H1 (cell line): ENCODE results near the gene L3MBTL2. TPM values are rescaled to one million over a fixed set of nuclear protein-coding genes. Genes with fewer than 3 reads are reported as not detected.

Experiments used
- CTCF ChIA-PET: fragments of 300-600 bp; sonication (Branson Sonifier 250); formaldehyde crosslinking; loops from one replicate; lab custom pipeline; 2021; ENCODE audit not compliant: partially characterized antibody; lab: Charles Lee
- POLR2A ChIA-PET: fragments of 300-600 bp; sonication (Branson Sonifier 250); formaldehyde crosslinking; loops from one replicate; lab custom pipeline; 2021; ENCODE audit warnings: inconsistent platforms; ENCODE audit not compliant: partially characterized antibody; lab: Charles Lee
- DNase-seq, 2 experiments: peaks; one replicate each; pipeline versions ENCODE4 v3.0.0 to v3.0.0-alpha.2; 2010 to 2022; ENCODE audit warnings: low spot score in 2 of 2, low read depth in 1 of 2, mixed read lengths in 1 of 2
- FAIRE-seq: peaks from 2 replicates; lab custom pipeline; 2011; peaks lifted over from hg19 to GRCh38; lab: Jason Lieb, UNC
- H2AFZ ChIP-seq: 2 replicates; pipeline ENCODE4 v1.8.1; 2012; ENCODE audit warnings: low read length, inconsistent platforms
- H2AK5ac ChIP-seq: 2 replicates; pipeline ENCODE4 v1.6.1; 2013; ENCODE audit warnings: low read depth, low read length
- H2BK120ac ChIP-seq: replicated peaks from 2 replicates; pipeline ENCODE3; 2013; ENCODE audit warnings: low read depth, low read length, inconsistent platforms
- H2BK12ac ChIP-seq: 2 replicates; pipeline ENCODE4 v1.6.1; 2013; ENCODE audit warnings: low read depth, low read length
- H2BK15ac ChIP-seq: 2 replicates; pipeline ENCODE4 v1.6.1; 2013; ENCODE audit warnings: low read length
- H2BK20ac ChIP-seq: 2 replicates; pipeline ENCODE4 v1.6.1; 2013; ENCODE audit warnings: low read length
- H2BK5ac ChIP-seq: 2 replicates; pipeline ENCODE4 v1.6.1; 2013; ENCODE audit warnings: low read depth, low read length
- H3K14ac ChIP-seq: 2 replicates; pipeline ENCODE4 v1.6.1; 2013; ENCODE audit warnings: inconsistent platforms; ENCODE audit not compliant: insufficient read length
- H3K18ac ChIP-seq: 2 replicates; pipeline ENCODE4 v1.6.1; 2013; ENCODE audit warnings: low read length; ENCODE audit errors: extremely low read depth
- H3K23ac ChIP-seq: 2 replicates; pipeline ENCODE4 v1.6.1; 2013; ENCODE audit warnings: inconsistent platforms; ENCODE audit not compliant: insufficient read length
- H3K23me2 ChIP-seq: 2 replicates; pipeline ENCODE4 v1.6.1; 2013; ENCODE audit warnings: low read depth, low read length
- H3K27ac ChIP-seq: 2 replicates; pipeline ENCODE4 v1.6.1; 2011; ENCODE audit warnings: low read depth, low read length, inconsistent platforms
- H3K27me3 ChIP-seq, 4 experiments: replicated peaks in 1 of 4; 1 replicate in 1 of 4; 2 replicates in 3 of 4; pipeline versions ENCODE4 v1.6.1 to v1.8.1; 2011 to 2013; ENCODE audit warnings: low read length in 3 of 4, mild to moderate bottlenecking in 3 of 4, inconsistent platforms in 2 of 4, mixed read lengths in 2 of 4, moderate library complexity in 1 of 4; ENCODE audit not compliant: control insufficient read depth in 3 of 4, insufficient read depth in 3 of 4; ENCODE audit errors: extremely low read depth in 1 of 4
- H3K36me3 ChIP-seq, 4 experiments: 2 replicates each; pipeline versions ENCODE4 v1.6.1 to v1.8.1; 2011 to 2013; ENCODE audit warnings: mild to moderate bottlenecking in 4 of 4, low read length in 3 of 4, moderate library complexity in 2 of 4, control low read depth in 1 of 4, inconsistent platforms in 1 of 4; ENCODE audit not compliant: insufficient read depth in 4 of 4, control insufficient read depth in 2 of 4
- H3K4ac ChIP-seq: replicated peaks from 2 replicates; pipeline ENCODE3; 2013; ENCODE audit warnings: low read length, low read depth, mixed read lengths, inconsistent platforms; ENCODE audit not compliant: insufficient read length
- H3K4me1 ChIP-seq, 4 experiments: replicated peaks in 1 of 4; 1 replicate in 1 of 4; 2 replicates in 3 of 4; pipeline versions ENCODE4 v1.6.1 to v1.8.1; 2011 to 2013; ENCODE audit warnings: low read length in 3 of 4, inconsistent platforms in 2 of 4, mixed read lengths in 1 of 4; ENCODE audit not compliant: insufficient read depth in 4 of 4, control insufficient read depth in 3 of 4
- H3K4me2 ChIP-seq, 2 experiments: 2 replicates each; pipeline versions ENCODE4 v1.6.1 to v1.8.1; 2011 to 2013; ENCODE audit warnings: low read depth in 2 of 2, low read length in 2 of 2, control low read depth in 1 of 2, inconsistent platforms in 1 of 2, mild to moderate bottlenecking in 1 of 2; ENCODE audit not compliant: insufficient read depth in 1 of 2
- H3K4me3 ChIP-seq, 4 experiments: fragments of 200-600, 300-600 bp in 1 of 4; sonication (generic), shearing (Covaris generic), sonication (Bioruptor Twin) in 1 of 4; 2 replicates each; pipeline versions ENCODE4 v1.5.1 to v1.8.1; 2011 to 2016; ENCODE audit warnings: low read length in 4 of 4, low read depth in 3 of 4, control low read depth in 2 of 4, inconsistent platforms in 2 of 4, mild to moderate bottlenecking in 2 of 4, mixed read lengths in 1 of 4, moderate library complexity in 1 of 4; ENCODE audit not compliant: insufficient read depth in 2 of 4; ENCODE audit errors: extremely low read depth in 1 of 4
- H3K56ac ChIP-seq: replicated peaks from 2 replicates; pipeline ENCODE3; 2013; ENCODE audit warnings: low read depth, mild to moderate bottlenecking, mixed read lengths, low read length, inconsistent platforms; ENCODE audit not compliant: insufficient read length
- H3K79me1 ChIP-seq: 2 replicates; pipeline ENCODE4 v1.6.1; 2013; ENCODE audit warnings: low read depth, low read length, control low read depth
- H3K79me2 ChIP-seq, 2 experiments: 2 replicates each; pipeline versions ENCODE4 v1.6.1 to v1.8.1; 2012 to 2013; ENCODE audit warnings: low read length in 2 of 2, mild to moderate bottlenecking in 2 of 2, inconsistent platforms in 1 of 2; ENCODE audit not compliant: insufficient read depth in 2 of 2, control insufficient read depth in 1 of 2
- H3K9ac ChIP-seq, 4 experiments: replicated peaks in 1 of 4; 1 replicate in 1 of 4; 2 replicates in 3 of 4; pipeline versions ENCODE4 v1.6.1 to v1.8.1; 2011 to 2013; ENCODE audit warnings: low read depth in 3 of 4, low read length in 3 of 4, control low read depth in 2 of 4, mild to moderate bottlenecking in 2 of 4, moderate library complexity in 2 of 4, inconsistent platforms in 1 of 4; ENCODE audit errors: extremely low read depth in 1 of 4
- H3K9me3 ChIP-seq, 2 experiments: 2 replicates each; pipeline versions ENCODE4 v1.6.1 to v1.8.1; 2012 to 2013; ENCODE audit warnings: mild to moderate bottlenecking in 2 of 2, moderate library complexity in 2 of 2, control low read depth in 1 of 2, inconsistent platforms in 1 of 2, low read depth in 1 of 2, low read length in 1 of 2, mixed read lengths in 1 of 2; ENCODE audit not compliant: insufficient read depth in 2 of 2
- H4K20me1 ChIP-seq, 2 experiments: replicated peaks in 1 of 2; 2 replicates each; pipeline versions ENCODE3 to v1.8.1; 2011 to 2013; ENCODE audit warnings: inconsistent platforms in 2 of 2, low read length in 2 of 2, mild to moderate bottlenecking in 1 of 2; ENCODE audit not compliant: insufficient read depth in 2 of 2, control insufficient read depth in 1 of 2
- H4K5ac ChIP-seq: 2 replicates; pipeline ENCODE4 v1.6.1; 2013; ENCODE audit warnings: low read length, low read depth, mixed read lengths, inconsistent platforms; ENCODE audit not compliant: insufficient read length
- H4K8ac ChIP-seq: 2 replicates; pipeline ENCODE4 v1.8.0; 2013; ENCODE audit warnings: mild to moderate bottlenecking, moderate library complexity, low read length, inconsistent platforms; ENCODE audit not compliant: insufficient read depth; ENCODE audit errors: extremely low read depth
- H4K91ac ChIP-seq: replicated peaks from 2 replicates; pipeline ENCODE3; 2013; ENCODE audit warnings: low read length, mixed read lengths, inconsistent platforms; ENCODE audit not compliant: insufficient read length
- BRCA1 ChIP-seq: IDR thresholded peaks from 2 replicates; pipeline ENCODE4 v1.6.1; 2012; ENCODE audit warnings: low read depth, low read length, improper control_type of control experiment
- CEBPB ChIP-seq: IDR thresholded peaks from 2 replicates; pipeline ENCODE4 v1.6.1; 2012; ENCODE audit warnings: low read depth, low read length
- EZH2 ChIP-seq: fragments of 200-600 bp; sonication (generic); IDR thresholded peaks from 2 replicates; pipeline ENCODE4 v1.7.1; 2012; ENCODE audit warnings: low read depth, mild to moderate bottlenecking, moderate library complexity, low read length, inconsistent platforms; ENCODE audit not compliant: severe bottlenecking
- MAX ChIP-seq: IDR thresholded peaks from 2 replicates; pipeline ENCODE4 v1.6.1; 2012; ENCODE audit warnings: inconsistent platforms
- NANOG ChIP-seq: IDR thresholded peaks from 2 replicates; pipeline ENCODE4 v1.6.1; 2011; ENCODE audit warnings: low read length, low read depth, mild to moderate bottlenecking, inconsistent platforms; ENCODE audit not compliant: insufficient read depth, poor library complexity, severe bottlenecking
- RNF2 ChIP-seq: fragments of 200-900, 300-1000 bp; sonication (generic); IDR thresholded peaks from 2 replicates; pipeline ENCODE4 v1.7.1; 2016; ENCODE audit warnings: borderline replicate concordance, low read depth, mild to moderate bottlenecking, antibody characterized with exemption, low read length; ENCODE audit not compliant: poor library complexity, severe bottlenecking; ENCODE audit errors: missing control alignments
- SIN3A ChIP-seq, 2 experiments: IDR thresholded peaks in 1 of 2; conservative IDR thresholded peaks in 1 of 2; 2 replicates each; pipeline ENCODE4 v1.6.1; 2011 to 2012; ENCODE audit warnings: low read length in 2 of 2, improper control_type of control experiment in 1 of 2, low read depth in 1 of 2, mild to moderate bottlenecking in 1 of 2
- TAF7 ChIP-seq: optimal IDR thresholded peaks from 2 replicates; pipeline ENCODE3; 2011; ENCODE audit warnings: low read depth, mild to moderate bottlenecking, inconsistent platforms, low read length, moderate library complexity, borderline replicate concordance
- TBP ChIP-seq: IDR thresholded peaks from 2 replicates; pipeline ENCODE4 v1.6.1; 2011; ENCODE audit warnings: low read depth, low read length, improper control_type of control experiment
- TCF12 ChIP-seq: IDR thresholded peaks from 2 replicates; pipeline ENCODE4 v1.6.1; 2011; ENCODE audit warnings: low read depth, mild to moderate bottlenecking, low read length
- WGBS, 2 experiments: shearing (Covaris generic) in 1 of 2; methylation state at CpG; one replicate each; pipeline versions ENCODE4 v1.1.6 to v1.1.7; 2013 to 2015; ENCODE audit warnings: low lambda C conversion rate in 2 of 2, mixed read lengths in 2 of 2, inconsistent platforms in 1 of 2, low coverage in 1 of 2, missing lambda C conversion rate in 1 of 2; ENCODE audit not compliant: insufficient replicate concordance in 2 of 2, insufficient coverage in 1 of 2, insufficient read length in 1 of 2; ENCODE audit errors: extremely low coverage in 1 of 2, missing lambda C conversion rate in 1 of 2; 5-methylcytosine and 5-hydroxymethylcytosine counted together
- polyA plus RNA-seq, 7 experiments: library from polyadenylated mRNA; depleted of rRNA in 3 of 7; stranded (reverse) in 5 of 7; unstranded in 2 of 7; fragments of >200 nt in 5 of 7; fragments of 200-250 nt in 2 of 7; gene quantifications; 1 replicate in 5 of 7; 2 replicates in 1 of 7; 4 replicates in 1 of 7; pipeline versions ENCODE4 v1.2.1 to v1.2.3, GENCODE V29; 2011 to 2013; ENCODE audit warnings: missing spikeins in 2 of 7, mixed read lengths in 2 of 7
- total RNA-seq: library from RNA; stranded (reverse); fragmentation: NEBNext Ultra II Directional; extraction: Animal tissue kit (Norgen Biotek cat#: 25700); gene quantifications from 2 replicates; pipeline ENCODE4 v1.2.1, GENCODE V29; 2021

L3MBTL2 gene
- total and polyA plus RNA-seq, 2 of the 8 experiments (the other 6 are each of a cell fraction or from before 2014, with no cell fraction given) = 23.9 to 24.9 TPM

GRCh38 chr22:41231369-41231768 is 26.3 kb downstream of the L3MBTL2 start:
- H4K20me1 ChIP-seq = peaks cover 0 to 3% of the 10 kb centered on the region in 2 experiments
- no peak overlapping the region for H4K8ac ChIP-seq
- no peak overlapping the region for H4K91ac ChIP-seq
- H3K18ac ChIP-seq = no peak overlapping the region
- no peak overlapping the region for H3K23ac ChIP-seq
- CTCF ChIA-PET = interaction anchor here (1.3 to 1.7 kb wide), 2 partner anchors 309 to 346 kb away, joined by 3 read pairs; no protein-coding TSS in a partner anchor
- H4K5ac ChIP-seq = no peak overlapping the region
- no peak overlapping the region for H2AK5ac ChIP-seq
- no peaks in the 10 kb centered on the region for H3K79me1 ChIP-seq
- no peak overlapping the region for H2BK12ac ChIP-seq
- DNase-seq (no peak), FAIRE-seq (no peak)
- peaks cover 0 to 4% (median 2%) of the 10 kb centered on the region in 4 experiments; a peak in 2 of 7 replicates for H3K4me1 ChIP-seq
- H3K9me3 ChIP-seq = no peaks in the 10 kb centered on the region
- H3K4me2 ChIP-seq = no peak overlapping the region
- H2BK15ac ChIP-seq = no peak overlapping the region
- no peak overlapping the region for H2BK120ac ChIP-seq
- H3K56ac ChIP-seq = no peak overlapping the region
- H3K14ac ChIP-seq = no peak overlapping the region
- no peak overlapping the region for H2BK5ac ChIP-seq
- H2AFZ ChIP-seq = no peak overlapping the region
- H3K79me2 ChIP-seq = no peaks in the 10 kb centered on the region
- H2BK20ac ChIP-seq = no peak overlapping the region
- no peak overlapping the region for H3K4ac ChIP-seq
- H3K9ac ChIP-seq = no peak overlapping the region
- H3K27ac ChIP-seq = no peak overlapping the region
- no peak overlapping the region for H3K4me3 ChIP-seq
- peaks cover 0 to 2% (median 0%) of the 10 kb centered on the region in 4 experiments; a peak in 2 of 7 replicates for H3K27me3 ChIP-seq
- H3K23me2 ChIP-seq = no peaks in the 10 kb centered on the region
- POLR2A ChIA-PET = interaction anchor here (1.2 to 5.6 kb wide), 7 partner anchors 7 to 55 kb away, joined by 3 to 25 read pairs (median 6); partner anchors contain the start of gene RANGAP1
- peaks cover 0 to 10% (median 5%) of the 10 kb centered on the region in 4 experiments; a peak in 4 of 8 replicates for H3K36me3 ChIP-seq
- 90% methylated on average over 7 of the region's 7 CpGs; no CpG with 5 or more reads in 1 of the 2 experiments for WGBS, 2 experiments
- TF ChIP-seq EZH2 (no peak), TAF7 (no peak), TBP (no peak), SIN3A (conservative IDR thresholded peaks at IDR 0.05 in 1 of 2, IDR thresholded peaks at IDR 0.05 in 1 of 2; ENCODE audit: low read depth in 1 of 2, low read length in 2 of 2) (no peak), NANOG (no peak), TCF12 (no peak), CEBPB (no peak), BRCA1 (no peak), RNF2 (no peak), MAX (no peak)
- TF ChIP-seq, all 59 proteins: peak for 0
